ENCODE results near the gene PCAT7.

DNA sequence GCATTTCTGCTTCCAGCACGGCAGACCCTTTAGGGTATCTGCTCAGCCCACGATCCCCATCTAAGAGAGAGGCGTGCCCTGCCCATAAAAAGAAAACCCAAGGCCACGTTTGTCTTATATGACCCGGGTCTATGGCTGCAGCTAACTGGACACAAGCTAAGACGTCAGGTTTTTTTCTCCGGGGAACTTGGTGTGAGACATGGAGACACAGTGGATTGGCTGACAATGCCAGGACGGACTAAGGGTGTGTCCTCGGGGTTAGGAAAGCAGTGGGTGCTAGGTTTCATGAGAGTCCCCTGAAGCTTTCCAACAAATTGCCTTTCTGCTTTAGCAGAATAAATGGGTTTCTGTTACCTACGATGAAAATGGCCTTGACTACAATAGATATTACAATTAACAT, 45.8 kb downstream of the PCAT7 start:
- no peak for TF ChIP-seq EP300 (IDR thresholded peaks at IDR 0.05)
- no peak for TF ChIP-seq POLR2A (IDR thresholded peaks at IDR 0.05; ENCODE audit: low read depth)
- TF ChIP-seq, protein P1, sequence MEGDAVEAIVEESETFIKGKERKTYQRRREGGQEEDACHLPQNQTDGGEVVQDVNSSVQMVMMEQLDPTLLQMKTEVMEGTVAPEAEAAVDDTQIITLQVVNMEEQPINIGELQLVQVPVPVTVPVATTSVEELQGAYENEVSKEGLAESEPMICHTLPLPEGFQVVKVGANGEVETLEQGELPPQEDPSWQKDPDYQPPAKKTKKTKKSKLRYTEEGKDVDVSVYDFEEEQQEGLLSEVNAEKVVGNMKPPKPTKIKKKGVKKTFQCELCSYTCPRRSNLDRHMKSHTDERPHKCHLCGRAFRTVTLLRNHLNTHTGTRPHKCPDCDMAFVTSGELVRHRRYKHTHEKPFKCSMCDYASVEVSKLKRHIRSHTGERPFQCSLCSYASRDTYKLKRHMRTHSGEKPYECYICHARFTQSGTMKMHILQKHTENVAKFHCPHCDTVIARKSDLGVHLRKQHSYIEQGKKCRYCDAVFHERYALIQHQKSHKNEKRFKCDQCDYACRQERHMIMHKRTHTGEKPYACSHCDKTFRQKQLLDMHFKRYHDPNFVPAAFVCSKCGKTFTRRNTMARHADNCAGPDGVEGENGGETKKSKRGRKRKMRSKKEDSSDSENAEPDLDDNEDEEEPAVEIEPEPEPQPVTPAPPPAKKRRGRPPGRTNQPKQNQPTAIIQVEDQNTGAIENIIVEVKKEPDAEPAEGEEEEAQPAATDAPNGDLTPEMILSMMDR (IDR thresholded peaks at IDR 0.05), result no peak
